ENCODE measurements around the gene ELOVL3. TPM values are rescaled to one million over a fixed set of nuclear protein-coding genes. Genes with fewer than 3 reads are reported as not detected.

Gene ELOVL3
- total and polyA plus RNA-seq, 2 donors (not counting 3 experiments of a cell fraction or from before 2014, with no cell fraction given): not detected

- no peak overlapping the region for H3K9ac ChIP-seq (replicated peaks; ENCODE audit: extremely low read depth, insufficient read depth, low read length)
- no peak overlapping the region for H3K4me2 ChIP-seq (ENCODE audit: insufficient read depth, low read length)
- no peaks in the 10 kb centered on the region for H4K20me1 ChIP-seq (replicated peaks; ENCODE audit: control insufficient read depth, extremely low read depth, insufficient read depth, low read length)
- no peaks in the 10 kb centered on the region for H3K4me1 ChIP-seq (ENCODE audit: control insufficient read depth, extremely low read depth, insufficient read depth, low read length)
- no peaks in the 10 kb centered on the region for H3K9me1 ChIP-seq (replicated peaks; ENCODE audit: control insufficient read depth, extremely low read depth, insufficient read depth, low read length)
- BruUV-seq (replicated peaks): no TSS peak
- FAIRE-seq: no peak
- H3K36me3 ChIP-seq (ENCODE audit: control insufficient read depth in 2 of 2, extremely low read depth in 1 of 2, insufficient read depth in 2 of 2, low read length in 2 of 2): no peaks in the 10 kb centered on the region
- peaks cover 3% of the 10 kb centered on the region in 2 experiments for H3K27me3 ChIP-seq (ENCODE audit: control insufficient read depth in 2 of 2, insufficient read depth in 2 of 2, low read length in 2 of 2)
- intact Hi-C loops (cut with micrococcal nuclease): no loop called here
- DNase-seq (ENCODE audit: low read depth, low spot score): no peak
- ChIA-PET CTCF (interaction anchor here (0.7 to 1.1 kb wide), 2 partner anchors 16 to 167 kb away, joined by 3 to 5 read pairs; no protein-coding TSS in a partner anchor), POLR2A (no interaction called here)
- dilution Hi-C loops (cut with MboI; ENCODE audit: extremely low pct_ligation_motif_present, low sequenced_read_pairs): no loop called here
- TF ChIP-seq EZH2 (IDR thresholded peaks at IDR 0.05; ENCODE audit: borderline replicate concordance, low read depth, low read length, severe bottlenecking) (no peak), POLR2AphosphoS5 (IDR thresholded peaks at IDR 0.05; ENCODE audit: insufficient read depth, low read depth, low read length) (no peak), MYC (IDR thresholded peaks at IDR 0.05; ENCODE audit: low read depth, low read length) (no peak), FOS (IDR thresholded peaks at IDR 0.05; ENCODE audit: borderline replicate concordance, insufficient read depth, low read length) (no peak), CTCF (IDR thresholded peaks at IDR 0.05; ENCODE audit: extremely low read depth in 1 of 2, insufficient read depth in 1 of 2, low read depth in 1 of 2, low read length in 2 of 2) (no peak), GATA2 (IDR thresholded peaks at IDR 0.05; ENCODE audit: insufficient read depth, insufficient read length, low read depth, low read length) (no peak), JUN (IDR thresholded peaks at IDR 0.05; ENCODE audit: borderline replicate concordance, insufficient read depth, insufficient read length, low read depth) (no peak), POLR2A (IDR thresholded peaks at IDR 0.05; ENCODE audit: low read depth, low read length) (no peak)
- H3K27ac ChIP-seq (ENCODE audit: insufficient read depth, low read depth, low read length): no peak overlapping the region
- no peak overlapping the region for H3K4me3 ChIP-seq (replicated peaks in 1 of 3; ENCODE audit: insufficient read depth in 1 of 3, low read depth in 1 of 3, low read length in 3 of 3)
- H3K79me2 ChIP-seq (ENCODE audit: control insufficient read depth, insufficient read depth, low read length): no peaks in the 10 kb centered on the region
- no peaks in the 10 kb centered on the region for H3K9me3 ChIP-seq (replicated peaks; ENCODE audit: control insufficient read depth, insufficient read depth, low read length)
- no peak overlapping the region for H2AFZ ChIP-seq (ENCODE audit: low read depth, low read length)
Measured at GRCh38 chr10:102185272-102185671, 40.8 kb upstream of the ELOVL3 start.
